ENCODE results near the gene SP6.

- TF ChIP-seq EZH2 (IDR thresholded peaks at IDR 0.05; ENCODE audit: borderline replicate concordance), result no peak
- TF ChIP-seq CTCF (IDR thresholded peaks at IDR 0.05; ENCODE audit: poor library complexity), result no peak
These were observed 16.0 kb upstream of the SP6 start for GRCh38 chr17:47866941-47867340.

All from hepatocyte (in vitro differentiated cells).